ENCODE measurements around the gene NTM.

The NTM gene

DNA sequence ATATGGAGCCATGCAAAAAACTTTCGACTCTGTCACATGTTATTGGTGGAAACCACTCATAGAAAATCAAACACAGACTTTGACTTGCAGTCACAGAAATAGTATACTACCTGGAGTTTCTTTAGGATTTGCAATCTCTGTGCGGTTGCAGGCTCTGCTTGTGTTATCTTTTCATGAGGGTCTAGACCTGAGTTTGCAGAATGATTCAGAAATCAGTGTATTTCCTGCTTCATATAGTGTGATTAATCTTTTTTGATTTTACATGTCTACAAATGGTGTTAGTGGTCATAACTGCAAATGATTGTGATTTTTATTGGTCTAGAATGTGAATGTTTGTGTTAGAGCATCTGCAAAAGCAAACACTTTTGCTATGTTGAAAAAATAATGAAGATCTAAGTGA is 690.2 kb downstream of the NTM start:
- Histone ChIP-seq H4K20me1 (ENCODE audit: insufficient read depth, low read length) (no peaks in the 10 kb centered on the region), H3K4me2 (ENCODE audit: low read length) (no peak overlapping the region), H3K36me3 (ENCODE audit: insufficient read depth, low read length) (no peaks in the 10 kb centered on the region), H3K9me2 (ENCODE audit: low read depth, low read length) (no peaks in the 10 kb centered on the region), H3K79me2 (ENCODE audit: insufficient read depth, low read length) (no peaks in the 10 kb centered on the region), H2AFZ (ENCODE audit: low read length) (no peak overlapping the region), H3K9ac (ENCODE audit: low read length) (no peak overlapping the region), H3K27ac (ENCODE audit: low read depth, low read length, poor library complexity, severe bottlenecking) (no peak overlapping the region), H3K4me1 (ENCODE audit: insufficient read depth, low read length, severe bottlenecking) (no peaks in the 10 kb centered on the region), H3F3A (ENCODE audit: insufficient read depth, low read length) (no peaks in the 10 kb centered on the region), H3K9me3 (ENCODE audit: low read length) (no peaks in the 10 kb centered on the region), H3K27me3 (ENCODE audit: insufficient read depth, low read length) (no peaks in the 10 kb centered on the region), H3K4me3 (ENCODE audit: low read depth, low read length, poor library complexity, severe bottlenecking) (no peak overlapping the region)
- TF ChIP-seq EZH2 (IDR thresholded peaks at IDR 0.05; ENCODE audit: borderline replicate concordance, low read length) = no peak
- TF ChIP-seq, protein P1, sequence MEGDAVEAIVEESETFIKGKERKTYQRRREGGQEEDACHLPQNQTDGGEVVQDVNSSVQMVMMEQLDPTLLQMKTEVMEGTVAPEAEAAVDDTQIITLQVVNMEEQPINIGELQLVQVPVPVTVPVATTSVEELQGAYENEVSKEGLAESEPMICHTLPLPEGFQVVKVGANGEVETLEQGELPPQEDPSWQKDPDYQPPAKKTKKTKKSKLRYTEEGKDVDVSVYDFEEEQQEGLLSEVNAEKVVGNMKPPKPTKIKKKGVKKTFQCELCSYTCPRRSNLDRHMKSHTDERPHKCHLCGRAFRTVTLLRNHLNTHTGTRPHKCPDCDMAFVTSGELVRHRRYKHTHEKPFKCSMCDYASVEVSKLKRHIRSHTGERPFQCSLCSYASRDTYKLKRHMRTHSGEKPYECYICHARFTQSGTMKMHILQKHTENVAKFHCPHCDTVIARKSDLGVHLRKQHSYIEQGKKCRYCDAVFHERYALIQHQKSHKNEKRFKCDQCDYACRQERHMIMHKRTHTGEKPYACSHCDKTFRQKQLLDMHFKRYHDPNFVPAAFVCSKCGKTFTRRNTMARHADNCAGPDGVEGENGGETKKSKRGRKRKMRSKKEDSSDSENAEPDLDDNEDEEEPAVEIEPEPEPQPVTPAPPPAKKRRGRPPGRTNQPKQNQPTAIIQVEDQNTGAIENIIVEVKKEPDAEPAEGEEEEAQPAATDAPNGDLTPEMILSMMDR (IDR thresholded peaks at IDR 0.05; ENCODE audit: low read length) = no peak

DNA sequence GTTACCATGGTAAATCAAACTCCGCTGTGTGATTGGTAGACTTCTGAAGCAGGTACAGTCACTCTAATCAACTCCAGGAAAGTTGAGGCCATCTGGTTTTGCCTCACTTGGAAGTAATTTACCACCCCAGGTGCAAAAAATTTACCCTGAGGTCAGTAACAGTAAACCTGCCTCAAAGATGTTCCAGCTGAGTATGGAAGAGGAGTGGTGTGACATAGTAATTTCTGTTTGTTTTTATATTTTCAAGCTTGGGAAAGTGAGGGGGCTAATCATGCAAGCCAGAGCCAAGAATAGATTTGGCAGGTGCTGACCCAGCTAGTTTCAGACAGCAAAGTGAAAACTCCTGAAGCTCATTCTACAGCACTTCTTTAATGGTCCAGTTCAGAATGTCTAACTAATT is 691.6 kb downstream of the NTM start:
- H3K9ac ChIP-seq (ENCODE audit: low read length) = no peak overlapping the region
- no peaks in the 10 kb centered on the region for H3K9me2 ChIP-seq (ENCODE audit: low read depth, low read length)
- no peaks in the 10 kb centered on the region for H3K36me3 ChIP-seq (ENCODE audit: insufficient read depth, low read length)
- no peaks in the 10 kb centered on the region for H3K27me3 ChIP-seq (ENCODE audit: insufficient read depth, low read length)
- H3K79me2 ChIP-seq (ENCODE audit: insufficient read depth, low read length) = no peaks in the 10 kb centered on the region
- TF ChIP-seq, protein P1 (IDR thresholded peaks at IDR 0.05; ENCODE audit: low read length) = no peak
- no peak for TF ChIP-seq EZH2 (IDR thresholded peaks at IDR 0.05; ENCODE audit: borderline replicate concordance, low read length)
- no peak overlapping the region for H3K27ac ChIP-seq (ENCODE audit: low read depth, low read length, poor library complexity, severe bottlenecking)
- H3K9me3 ChIP-seq (ENCODE audit: low read length) = no peaks in the 10 kb centered on the region
- no peak overlapping the region for H3K4me2 ChIP-seq (ENCODE audit: low read length)
- H3K4me1 ChIP-seq (ENCODE audit: insufficient read depth, low read length, severe bottlenecking) = no peaks in the 10 kb centered on the region
- H2AFZ ChIP-seq (ENCODE audit: low read length) = no peak overlapping the region
- no peak overlapping the region for H3K4me3 ChIP-seq (ENCODE audit: low read depth, low read length, poor library complexity, severe bottlenecking)
- H3F3A ChIP-seq (ENCODE audit: insufficient read depth, low read length) = no peaks in the 10 kb centered on the region
- H4K20me1 ChIP-seq (ENCODE audit: insufficient read depth, low read length) = no peaks in the 10 kb centered on the region

DNA sequence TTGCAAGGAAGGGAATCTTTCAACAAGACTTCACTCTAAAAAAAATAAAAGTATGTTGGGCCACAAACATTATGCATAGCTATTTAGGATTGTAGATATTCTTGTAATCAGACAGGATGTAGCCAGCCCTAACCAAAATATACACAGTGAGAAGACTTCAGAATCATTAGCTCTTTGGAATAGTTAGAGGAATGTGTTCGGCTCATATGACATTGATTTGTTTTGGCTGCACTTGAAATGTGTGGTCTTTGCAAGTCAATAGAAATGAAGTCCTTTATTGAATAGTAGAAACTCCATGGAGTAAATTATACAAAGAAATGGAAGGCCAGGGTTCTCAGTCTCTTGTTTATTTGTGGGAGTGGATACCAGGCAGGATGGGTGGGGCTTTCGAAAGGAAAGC is 692.1 kb downstream of the NTM start:
- H3F3A ChIP-seq (ENCODE audit: insufficient read depth, low read length) = no peaks in the 10 kb centered on the region
- H3K79me2 ChIP-seq (ENCODE audit: insufficient read depth, low read length) = no peaks in the 10 kb centered on the region
- no peaks in the 10 kb centered on the region for H3K36me3 ChIP-seq (ENCODE audit: insufficient read depth, low read length)
- H3K27ac ChIP-seq (ENCODE audit: low read depth, low read length, poor library complexity, severe bottlenecking) = no peak overlapping the region
- no peaks in the 10 kb centered on the region for H3K4me1 ChIP-seq (ENCODE audit: insufficient read depth, low read length, severe bottlenecking)
- no peaks in the 10 kb centered on the region for H3K9me2 ChIP-seq (ENCODE audit: low read depth, low read length)
- H3K27me3 ChIP-seq (ENCODE audit: insufficient read depth, low read length) = no peaks in the 10 kb centered on the region
- H3K4me3 ChIP-seq (ENCODE audit: low read depth, low read length, poor library complexity, severe bottlenecking) = no peak overlapping the region
- H3K9ac ChIP-seq (ENCODE audit: low read length) = no peak overlapping the region
- TF ChIP-seq EZH2 (IDR thresholded peaks at IDR 0.05; ENCODE audit: borderline replicate concordance, low read length) = no peak
- TF ChIP-seq, protein P1 (IDR thresholded peaks at IDR 0.05; ENCODE audit: low read length) = no peak
- no peaks in the 10 kb centered on the region for H3K9me3 ChIP-seq (ENCODE audit: low read length)
- no peak overlapping the region for H2AFZ ChIP-seq (ENCODE audit: low read length)
- H4K20me1 ChIP-seq (ENCODE audit: insufficient read depth, low read length) = no peaks in the 10 kb centered on the region
- H3K4me2 ChIP-seq (ENCODE audit: low read length) = no peak overlapping the region

All from OCI-LY1 (cell line).